ENCODE measurements around the gene PLA2G7.
"Not testable (repeated sequence)": the region's sequence is repeated elsewhere in the genome, so short reads cannot be mapped to it uniquely, and the experiment has no call there.

Gene PLA2G7

GRCh38 chr6:46734867-46735719 is at the start of gene PLA2G7:
Gene PLA2G7 (minus strand): TSS chr6:46735375. CDS start chr6:46722891, 12,484 bp downstream.
- DNase-seq, result no peak

DNA sequence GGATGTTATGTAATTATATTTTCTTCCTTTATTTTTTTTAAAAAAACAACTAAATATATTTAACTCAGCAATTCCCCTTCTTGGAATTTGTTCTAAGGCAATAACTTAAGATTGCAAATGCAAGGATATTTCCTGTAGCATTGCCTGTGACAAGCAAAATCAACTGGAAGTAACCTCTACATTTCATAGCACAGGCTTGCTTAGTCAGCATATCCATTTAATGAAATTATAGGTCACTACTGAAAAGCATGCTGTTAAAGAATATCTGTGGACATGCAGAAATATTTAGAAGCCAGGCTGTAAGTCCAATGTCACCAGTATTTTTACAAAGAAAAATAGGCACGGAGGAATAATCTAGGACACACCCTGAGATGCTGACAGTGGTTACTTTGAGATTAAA is 49.4 kb upstream of the PLA2G7 start:
- DNase-seq, result no peak

DNA sequence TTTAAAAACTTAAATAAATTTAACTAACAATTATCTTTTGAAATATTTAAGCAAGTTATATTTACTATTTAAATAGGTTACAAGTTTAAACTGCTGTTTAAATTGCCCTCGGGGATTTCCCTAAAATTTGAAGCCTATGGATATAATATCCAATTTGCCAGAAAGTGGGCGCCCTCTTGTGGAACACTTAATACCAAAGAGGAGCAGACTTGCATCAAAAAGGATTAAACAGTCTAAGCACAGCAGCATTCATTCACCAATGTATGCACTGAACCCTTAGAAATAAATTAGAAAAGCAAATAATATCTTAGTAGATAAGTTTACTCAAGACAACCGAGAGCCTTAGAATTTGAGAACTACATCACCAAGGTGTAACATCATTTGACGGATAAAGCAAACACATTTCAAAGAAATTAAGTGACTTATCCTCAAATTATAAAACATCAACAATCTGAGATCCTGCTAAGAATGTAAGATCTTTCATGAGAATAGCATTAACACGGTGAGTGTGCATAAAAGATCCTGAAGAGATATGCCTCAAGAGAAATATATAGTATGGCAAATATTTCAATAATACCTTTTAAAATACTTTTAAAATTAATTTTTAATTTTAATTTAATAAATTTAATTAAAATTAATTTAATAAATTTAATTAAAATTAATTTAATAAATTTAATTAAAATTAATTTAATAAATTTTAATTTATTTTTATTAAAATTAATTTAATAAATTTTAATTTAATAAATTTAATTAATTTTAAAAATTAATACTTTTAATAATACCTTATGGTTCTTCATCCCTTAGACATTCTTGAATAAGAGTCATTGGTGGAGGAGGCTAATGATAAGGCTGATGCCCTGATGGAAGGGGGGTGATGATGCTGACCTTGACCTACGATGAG is 46.6 kb upstream of the PLA2G7 start:
- no peak for DNase-seq

- DNase-seq, result no peak
Measured at GRCh38 chr6:46777476-46778346, 42.5 kb upstream of the PLA2G7 start.

- DNase-seq, result no peak
Measured at GRCh38 chr6:46776070-46776712, 41.0 kb upstream of the PLA2G7 start.

DNA sequence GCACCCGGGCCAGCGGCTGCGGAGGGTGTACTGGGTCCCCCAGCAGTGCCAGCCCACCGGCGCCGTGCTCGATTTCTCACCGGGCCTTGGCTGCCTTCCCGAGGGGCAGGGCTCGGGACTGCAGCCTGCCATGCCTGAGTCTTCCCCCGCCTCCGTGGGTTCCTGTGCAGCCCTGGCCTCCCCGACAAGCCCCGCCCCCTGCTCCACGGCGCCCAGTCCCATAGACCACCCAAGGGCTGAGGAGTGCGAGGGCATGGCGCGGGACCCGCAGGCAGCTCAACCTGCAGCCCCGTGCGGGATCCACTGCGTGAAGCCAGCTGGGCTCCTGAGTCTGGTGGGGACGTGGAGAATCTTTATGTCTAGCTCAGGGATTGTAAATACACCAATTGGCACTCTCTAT is 39.6 kb upstream of the PLA2G7 start:
- not testable (repeated sequence) for DNase-seq

DNA sequence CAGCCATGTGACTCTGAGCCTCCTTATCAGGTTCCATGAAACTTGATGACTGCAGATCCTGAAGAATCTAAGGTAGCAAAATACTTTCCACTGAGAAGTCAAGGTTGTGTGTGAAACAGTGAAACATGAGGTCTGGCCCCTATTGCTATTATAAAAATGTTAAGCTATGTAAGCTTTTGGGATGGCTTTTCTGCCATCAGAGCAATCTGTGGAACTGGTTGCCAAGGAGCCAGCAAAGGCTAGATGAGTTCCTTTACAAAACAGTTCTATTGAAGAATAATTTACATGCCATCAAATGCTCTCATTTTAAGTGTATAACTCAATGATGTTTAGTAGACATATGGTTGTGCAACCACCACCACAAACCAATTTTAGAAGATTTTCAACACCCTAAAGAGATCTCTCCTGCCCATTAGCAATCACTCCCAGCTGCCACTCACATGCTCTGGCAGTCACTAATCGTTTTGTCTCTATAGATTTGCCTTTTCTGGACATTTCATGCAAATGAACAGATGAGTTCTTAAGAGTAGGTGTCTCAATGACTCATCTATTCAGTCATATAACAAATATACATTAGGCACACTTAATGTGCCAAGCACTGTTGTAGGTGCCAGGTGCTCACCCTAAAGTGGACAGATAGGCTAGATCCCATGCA is 38.2 kb upstream of the PLA2G7 start:
- DNase-seq, result no peak

- no peak for DNase-seq
Measured at GRCh38 chr6:46772762-46773161, 37.6 kb upstream of the PLA2G7 start.

DNA sequence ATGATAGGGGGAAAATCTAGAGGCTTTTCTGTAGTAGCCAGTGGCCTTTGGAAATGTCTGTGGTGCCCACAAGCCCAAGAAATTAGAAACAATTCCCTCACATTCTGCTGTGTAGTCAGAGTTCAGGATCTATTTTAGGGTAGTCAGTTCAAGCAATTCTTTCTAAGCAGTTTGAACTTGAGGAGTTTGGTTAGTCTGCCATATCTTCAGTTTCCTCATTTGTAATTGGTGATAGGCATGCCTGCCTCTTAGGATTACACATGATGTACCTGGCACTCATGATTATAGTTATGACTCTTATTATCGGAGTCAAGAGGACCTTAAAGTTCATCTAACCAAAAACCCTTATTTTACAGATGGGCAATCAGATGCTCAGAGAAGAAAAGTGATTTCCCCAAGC is 36.8 kb upstream of the PLA2G7 start:
- no peak for DNase-seq

- DNase-seq, result no peak
Measured at GRCh38 chr6:46764961-46765360, 29.8 kb upstream of the PLA2G7 start.

DNA sequence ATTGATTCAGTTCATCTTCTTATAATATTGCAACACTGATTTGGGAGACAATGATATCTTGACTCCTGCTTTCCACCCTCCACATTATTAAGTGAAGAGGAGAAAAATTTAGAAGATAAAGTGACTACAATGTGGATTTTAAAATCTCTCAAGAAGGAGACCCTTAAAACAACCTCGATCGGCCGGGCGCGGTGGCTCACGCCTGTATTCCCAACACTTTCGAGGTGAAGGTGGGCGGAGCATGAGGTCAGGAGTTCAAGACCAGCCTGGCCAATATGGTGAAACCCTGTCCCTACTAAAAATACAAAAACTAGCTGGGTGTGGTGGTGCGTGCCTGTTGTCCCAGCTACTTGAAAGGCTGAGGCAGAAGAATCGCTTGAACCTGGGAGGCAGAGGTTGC is 29.1 kb upstream of the PLA2G7 start:
- not testable (repeated sequence) for DNase-seq

GRCh38 chr6:46763466-46763865 is 28.3 kb upstream of the PLA2G7 start:
- DNase-seq, result no peak

- no peak for DNase-seq
Measured at GRCh38 chr6:46760925-46761324, 25.8 kb upstream of the PLA2G7 start.

- no peak for DNase-seq
Measured at GRCh38 chr6:46758960-46759753, 24.0 kb upstream of the PLA2G7 start.

DNA sequence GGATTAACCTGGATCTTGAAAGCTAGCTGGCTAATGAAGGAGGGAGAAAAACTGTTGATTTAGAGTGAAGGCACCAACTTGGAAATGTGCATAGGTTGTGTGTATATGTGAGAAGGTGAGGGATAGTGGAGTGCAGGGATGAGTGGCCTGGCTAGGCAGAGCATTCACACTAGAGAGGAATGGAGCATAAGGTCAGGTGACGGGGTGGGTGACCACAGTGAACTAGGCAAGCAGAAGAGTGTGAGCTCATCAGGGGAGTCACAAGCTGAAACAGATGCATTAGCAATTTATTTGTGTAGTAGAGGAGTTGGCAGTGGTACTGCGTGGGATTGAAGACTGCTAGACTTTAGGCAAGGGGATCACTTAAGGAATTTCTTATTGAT is 22.0 kb upstream of the PLA2G7 start:
- DNase-seq, result no peak

DNA sequence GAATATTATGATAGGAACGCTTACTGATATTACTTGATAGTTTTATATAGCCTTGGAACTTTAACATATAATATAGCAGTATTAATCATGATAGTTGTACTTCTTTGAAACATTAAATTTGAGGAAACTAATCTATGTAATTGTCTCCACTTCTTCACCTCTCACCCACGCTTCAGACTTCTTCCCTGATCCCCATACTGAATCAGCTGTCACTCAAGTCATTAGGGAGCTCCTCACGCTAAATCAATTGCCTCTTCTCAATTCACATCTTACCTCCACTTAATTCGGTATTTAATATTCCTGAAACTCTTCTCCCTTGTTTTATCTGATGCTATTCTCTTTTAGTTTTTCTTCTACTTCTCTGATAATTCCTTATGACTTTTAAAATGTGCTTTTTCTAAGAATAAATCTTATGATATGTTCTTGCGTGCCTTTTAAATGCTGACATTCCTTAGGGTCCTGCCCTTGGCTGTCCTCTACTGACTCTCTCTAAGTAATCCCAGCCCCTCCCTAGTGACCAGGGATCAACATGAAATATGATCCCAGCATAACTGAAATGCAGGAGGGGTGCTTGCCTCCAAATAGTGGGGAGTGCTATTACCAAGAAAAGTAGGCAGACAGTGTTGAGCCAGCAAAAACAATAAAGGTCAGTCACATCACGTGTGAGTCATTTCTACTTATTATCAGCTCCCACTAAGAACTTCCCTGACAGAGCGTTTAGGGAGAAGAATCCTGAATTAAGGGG is 21.5 kb upstream of the PLA2G7 start:
- no peak for DNase-seq

DNA sequence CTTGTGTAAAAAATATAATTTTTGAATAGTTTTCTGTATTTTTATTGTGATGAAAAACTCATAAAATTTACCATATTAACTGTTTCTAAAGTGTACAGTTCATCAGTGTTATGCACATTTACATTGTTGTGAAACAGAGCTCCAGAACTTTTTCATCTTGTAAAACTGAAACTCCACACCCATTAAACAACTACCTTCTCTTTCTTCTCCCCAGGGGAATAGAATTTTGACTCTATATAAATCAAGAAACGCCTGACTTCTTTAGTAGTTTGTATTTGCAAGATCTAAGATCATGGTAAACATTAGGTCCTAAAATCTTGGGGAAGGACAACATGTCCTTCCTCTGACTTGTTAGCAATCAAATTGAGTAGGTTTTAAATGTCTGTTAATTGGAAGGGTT is 20.7 kb upstream of the PLA2G7 start:
- no peak for DNase-seq

GRCh38 chr6:46751658-46752057 is 16.5 kb upstream of the PLA2G7 start:
- no peak for DNase-seq

DNA sequence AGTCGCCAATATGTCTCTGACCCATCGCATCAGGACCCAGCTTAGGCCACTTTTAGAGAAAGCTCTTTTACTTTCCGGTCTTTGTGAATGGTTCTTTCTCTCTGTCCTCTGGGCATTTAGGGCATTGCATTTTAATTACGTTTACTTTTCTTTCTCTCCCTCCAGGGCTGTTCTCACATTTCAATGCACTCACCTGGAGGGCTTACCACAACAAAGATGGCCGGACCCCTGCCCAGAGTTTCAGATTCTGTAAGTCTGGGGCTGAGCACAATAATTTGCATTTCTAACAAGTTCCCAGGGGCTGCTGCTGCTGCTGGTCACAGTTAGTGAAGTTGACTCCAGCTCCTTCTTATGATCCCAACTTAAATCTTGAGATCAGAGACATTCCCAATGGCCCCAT is 14.6 kb upstream of the PLA2G7 start:
- no peak for DNase-seq

GRCh38 chr6:46748940-46749503 is 13.8 kb upstream of the PLA2G7 start:
- no peak for DNase-seq
